ENCODE results near the gene ALK.

The ALK gene

GRCh38 chr2:29617351-29617750, 304.0 kb downstream of the ALK start:
- H3K27me3 ChIP-seq (ENCODE audit: insufficient read depth, low read depth, severe bottlenecking), result no peaks in the 10 kb centered on the region
- H3K9me3 ChIP-seq (ENCODE audit: severe bottlenecking), result no peaks in the 10 kb centered on the region
- TF ChIP-seq CTCF (IDR thresholded peaks at IDR 0.05; ENCODE audit: low read depth, low read length), result no peak
- H3K27ac ChIP-seq, result no peak overlapping the region
- H3K36me3 ChIP-seq, result no peaks in the 10 kb centered on the region
- DNase-seq, result no peak
- H3K4me3 ChIP-seq (ENCODE audit: low read depth, low read length), result no peak overlapping the region

- no peaks in the 10 kb centered on the region for H3K36me3 ChIP-seq
- no peak for DNase-seq
- H3K4me3 ChIP-seq (ENCODE audit: low read depth, low read length), result no peak overlapping the region
- no peak for TF ChIP-seq CTCF (IDR thresholded peaks at IDR 0.05; ENCODE audit: low read depth, low read length)
- no peaks in the 10 kb centered on the region for H3K9me3 ChIP-seq (ENCODE audit: severe bottlenecking)
- H3K27ac ChIP-seq, result peak overlapping the region; percentile 74
- H3K27me3 ChIP-seq (ENCODE audit: insufficient read depth, low read depth, severe bottlenecking), result no peaks in the 10 kb centered on the region
Observed at GRCh38 chr2:29616569-29616968, 304.8 kb downstream of the ALK start.

- peak; percentile 45 for DNase-seq
- Histone ChIP-seq H3K27ac (peak overlapping the region; percentile 74), H3K9me3 (ENCODE audit: severe bottlenecking) (no peaks in the 10 kb centered on the region), H3K4me3 (ENCODE audit: low read depth, low read length) (no peak overlapping the region), H3K36me3 (no peaks in the 10 kb centered on the region), H3K27me3 (ENCODE audit: insufficient read depth, low read depth, severe bottlenecking) (no peaks in the 10 kb centered on the region)
- no peak for TF ChIP-seq CTCF (IDR thresholded peaks at IDR 0.05; ENCODE audit: low read depth, low read length)
Observed at GRCh38 chr2:29615841-29616240, 305.5 kb downstream of the ALK start.

GRCh38 chr2:29615183-29615582, 306.2 kb downstream of the ALK start:
- Histone ChIP-seq H3K27ac (no peak overlapping the region), H3K27me3 (ENCODE audit: insufficient read depth, low read depth, severe bottlenecking) (no peaks in the 10 kb centered on the region), H3K4me3 (ENCODE audit: low read depth, low read length) (no peak overlapping the region), H3K9me3 (ENCODE audit: severe bottlenecking) (no peaks in the 10 kb centered on the region), H3K36me3 (no peaks in the 10 kb centered on the region)
- TF ChIP-seq CTCF (IDR thresholded peaks at IDR 0.05; ENCODE audit: low read depth, low read length), result no peak
- DNase-seq, result no peak

GRCh38 chr2:29614295-29614830, 307.0 kb downstream of the ALK start:
- no peak overlapping the region for H3K27ac ChIP-seq
- no peaks in the 10 kb centered on the region for H3K36me3 ChIP-seq
- TF ChIP-seq CTCF (IDR thresholded peaks at IDR 0.05; ENCODE audit: low read depth, low read length), result no peak
- no peaks in the 10 kb centered on the region for H3K27me3 ChIP-seq (ENCODE audit: insufficient read depth, low read depth, severe bottlenecking)
- no peaks in the 10 kb centered on the region for H3K9me3 ChIP-seq (ENCODE audit: severe bottlenecking)
- no peak overlapping the region for H3K4me3 ChIP-seq (ENCODE audit: low read depth, low read length)
- no peak for DNase-seq

- Histone ChIP-seq H3K9me3 (ENCODE audit: severe bottlenecking) (no peaks in the 10 kb centered on the region), H3K36me3 (no peaks in the 10 kb centered on the region), H3K27ac (no peak overlapping the region), H3K27me3 (ENCODE audit: insufficient read depth, low read depth, severe bottlenecking) (no peaks in the 10 kb centered on the region), H3K4me3 (ENCODE audit: low read depth, low read length) (no peak overlapping the region)
- TF ChIP-seq CTCF (IDR thresholded peaks at IDR 0.05; ENCODE audit: low read depth, low read length), result no peak
- no peak for DNase-seq
Observed at GRCh38 chr2:29613792-29614266, 307.6 kb downstream of the ALK start.

All from WERI-Rb-1 (cell line).